ENCODE results near the gene CHST12.

DNA sequence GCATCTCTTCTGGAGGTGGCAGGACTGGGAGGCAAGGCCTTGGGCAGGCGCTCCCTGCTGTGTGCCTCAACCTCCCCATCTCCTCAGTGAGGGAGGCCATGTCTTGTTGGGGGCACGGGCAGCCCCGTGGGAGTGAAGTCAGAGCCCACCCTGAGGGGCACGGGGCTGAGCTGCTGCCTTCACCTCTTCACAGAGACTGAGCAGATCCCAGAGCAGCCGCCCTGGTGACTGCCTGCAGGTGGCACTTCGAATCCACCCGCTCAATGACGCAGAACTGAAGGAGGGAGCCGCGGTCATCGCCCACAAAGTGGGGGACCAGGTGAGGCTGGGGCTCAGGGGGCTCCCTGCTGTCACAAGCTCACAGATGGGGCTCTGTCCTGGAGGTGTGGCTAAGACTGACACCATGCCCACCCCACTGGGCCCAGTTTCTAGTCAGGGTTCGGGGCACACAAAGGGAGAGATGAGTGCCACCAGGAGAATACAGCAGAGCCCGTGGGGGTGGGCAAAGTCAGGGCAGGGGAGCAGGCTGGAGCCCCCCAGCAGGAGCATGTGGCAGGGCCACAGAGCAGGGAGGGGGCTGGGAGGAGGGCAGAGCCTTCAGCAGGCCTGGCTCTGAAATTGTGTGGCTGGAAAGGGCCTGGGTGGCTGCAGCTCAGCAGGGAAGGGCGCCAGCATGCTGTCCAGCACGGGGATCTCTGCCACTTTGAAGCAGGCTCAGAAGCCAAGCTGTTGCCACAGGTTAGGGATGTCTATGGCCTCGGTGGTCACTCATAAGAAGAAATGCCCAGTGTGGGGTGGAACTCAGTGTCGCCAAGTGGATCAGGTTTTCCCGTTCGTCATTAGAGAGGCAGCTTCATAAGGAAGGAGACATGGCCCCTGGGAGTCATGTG is 18.8 kb upstream of the CHST12 start:
- TF ChIP-seq, protein P1, sequence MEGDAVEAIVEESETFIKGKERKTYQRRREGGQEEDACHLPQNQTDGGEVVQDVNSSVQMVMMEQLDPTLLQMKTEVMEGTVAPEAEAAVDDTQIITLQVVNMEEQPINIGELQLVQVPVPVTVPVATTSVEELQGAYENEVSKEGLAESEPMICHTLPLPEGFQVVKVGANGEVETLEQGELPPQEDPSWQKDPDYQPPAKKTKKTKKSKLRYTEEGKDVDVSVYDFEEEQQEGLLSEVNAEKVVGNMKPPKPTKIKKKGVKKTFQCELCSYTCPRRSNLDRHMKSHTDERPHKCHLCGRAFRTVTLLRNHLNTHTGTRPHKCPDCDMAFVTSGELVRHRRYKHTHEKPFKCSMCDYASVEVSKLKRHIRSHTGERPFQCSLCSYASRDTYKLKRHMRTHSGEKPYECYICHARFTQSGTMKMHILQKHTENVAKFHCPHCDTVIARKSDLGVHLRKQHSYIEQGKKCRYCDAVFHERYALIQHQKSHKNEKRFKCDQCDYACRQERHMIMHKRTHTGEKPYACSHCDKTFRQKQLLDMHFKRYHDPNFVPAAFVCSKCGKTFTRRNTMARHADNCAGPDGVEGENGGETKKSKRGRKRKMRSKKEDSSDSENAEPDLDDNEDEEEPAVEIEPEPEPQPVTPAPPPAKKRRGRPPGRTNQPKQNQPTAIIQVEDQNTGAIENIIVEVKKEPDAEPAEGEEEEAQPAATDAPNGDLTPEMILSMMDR (IDR thresholded peaks at IDR 0.05; ENCODE audit: poor library complexity, severe bottlenecking), result no peak
- TF ChIP-seq EP300 (conservative IDR thresholded peaks at IDR 0.05; ENCODE audit: poor library complexity, severe bottlenecking), result no peak
- TF ChIP-seq POLR2AphosphoS5 (IDR thresholded peaks at IDR 0.05), result no peak
- no peak for TF ChIP-seq RAD21 (conservative IDR thresholded peaks at IDR 0.05)

All from neural cell (in vitro differentiated cells).